Measurements from ENCODE around the gene S100A7A. TPM values are rescaled to one million over a fixed set of nuclear protein-coding genes. Genes with fewer than 3 reads are reported as not detected.
A peak's percentile ranks its signal among the peaks of the same experiment; 100 is the strongest.

S100A7A gene
- total and polyA plus RNA-seq, 8 donors = not detected

DNA sequence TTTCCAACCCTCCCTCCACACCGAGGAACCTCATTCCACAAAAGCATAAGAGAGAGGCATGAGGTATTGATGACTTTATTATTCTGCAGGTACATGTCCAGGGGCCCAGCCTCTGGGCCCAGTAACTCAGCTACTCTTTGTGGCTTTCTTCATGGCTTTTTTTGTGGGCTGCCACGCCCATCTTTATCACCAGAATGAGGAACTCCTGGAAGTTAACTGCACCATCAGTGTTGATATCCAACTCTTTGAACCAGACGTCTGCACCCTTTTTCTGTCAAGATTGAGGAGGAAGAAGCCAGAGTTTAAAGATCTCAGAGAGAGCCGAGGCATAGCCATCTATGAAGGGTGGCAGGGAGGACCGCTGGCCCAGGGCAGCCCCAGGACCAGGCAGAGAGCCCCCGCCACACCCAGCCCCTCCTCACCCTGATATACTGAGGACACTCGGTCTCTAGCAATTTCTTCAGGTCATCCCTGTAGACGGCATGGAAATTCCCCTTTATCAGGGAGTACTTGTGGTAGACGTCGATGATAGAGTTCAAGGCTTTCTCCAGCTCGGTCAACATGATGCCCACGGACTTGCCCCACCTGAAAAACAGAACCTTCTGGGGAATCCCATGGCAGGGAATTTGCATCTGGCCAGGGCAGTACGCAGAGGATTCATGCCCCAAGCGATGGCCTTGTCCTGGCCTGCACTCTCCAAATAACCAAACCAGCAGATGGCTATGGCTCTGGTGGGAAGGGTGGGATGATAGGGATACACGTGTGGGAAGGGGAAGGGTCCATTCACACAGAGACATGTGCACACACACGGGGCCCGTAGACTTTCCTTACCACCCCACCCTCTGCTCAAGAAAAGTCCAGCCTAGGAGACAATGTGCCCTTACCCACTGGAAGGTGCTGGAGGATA is 26.1 kb upstream of the S100A7A start:
- Histone ChIP-seq H3K9me3 (no peaks in the 10 kb centered on the region), H3K27ac (peak overlapping the region in 1 of 2 donors; percentile 93), H3K4me1 (peaks cover 0 to 68% of the 10 kb centered on the region in 2 donors), H3K4me3 (peak overlapping the region in 1 of 2 donors; percentile 45), H3K36me3 (no peaks in the 10 kb centered on the region), H3K27me3 (peaks cover 0 to 14% of the 10 kb centered on the region in 2 donors)
- intact Hi-C loops (cut with DNase I) = no loop called here
- no peak for DNase-seq
- TF ChIP-seq, protein P1, sequence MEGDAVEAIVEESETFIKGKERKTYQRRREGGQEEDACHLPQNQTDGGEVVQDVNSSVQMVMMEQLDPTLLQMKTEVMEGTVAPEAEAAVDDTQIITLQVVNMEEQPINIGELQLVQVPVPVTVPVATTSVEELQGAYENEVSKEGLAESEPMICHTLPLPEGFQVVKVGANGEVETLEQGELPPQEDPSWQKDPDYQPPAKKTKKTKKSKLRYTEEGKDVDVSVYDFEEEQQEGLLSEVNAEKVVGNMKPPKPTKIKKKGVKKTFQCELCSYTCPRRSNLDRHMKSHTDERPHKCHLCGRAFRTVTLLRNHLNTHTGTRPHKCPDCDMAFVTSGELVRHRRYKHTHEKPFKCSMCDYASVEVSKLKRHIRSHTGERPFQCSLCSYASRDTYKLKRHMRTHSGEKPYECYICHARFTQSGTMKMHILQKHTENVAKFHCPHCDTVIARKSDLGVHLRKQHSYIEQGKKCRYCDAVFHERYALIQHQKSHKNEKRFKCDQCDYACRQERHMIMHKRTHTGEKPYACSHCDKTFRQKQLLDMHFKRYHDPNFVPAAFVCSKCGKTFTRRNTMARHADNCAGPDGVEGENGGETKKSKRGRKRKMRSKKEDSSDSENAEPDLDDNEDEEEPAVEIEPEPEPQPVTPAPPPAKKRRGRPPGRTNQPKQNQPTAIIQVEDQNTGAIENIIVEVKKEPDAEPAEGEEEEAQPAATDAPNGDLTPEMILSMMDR (IDR thresholded peaks at IDR 0.05) = no peak
- ATAC-seq = no peak

DNA sequence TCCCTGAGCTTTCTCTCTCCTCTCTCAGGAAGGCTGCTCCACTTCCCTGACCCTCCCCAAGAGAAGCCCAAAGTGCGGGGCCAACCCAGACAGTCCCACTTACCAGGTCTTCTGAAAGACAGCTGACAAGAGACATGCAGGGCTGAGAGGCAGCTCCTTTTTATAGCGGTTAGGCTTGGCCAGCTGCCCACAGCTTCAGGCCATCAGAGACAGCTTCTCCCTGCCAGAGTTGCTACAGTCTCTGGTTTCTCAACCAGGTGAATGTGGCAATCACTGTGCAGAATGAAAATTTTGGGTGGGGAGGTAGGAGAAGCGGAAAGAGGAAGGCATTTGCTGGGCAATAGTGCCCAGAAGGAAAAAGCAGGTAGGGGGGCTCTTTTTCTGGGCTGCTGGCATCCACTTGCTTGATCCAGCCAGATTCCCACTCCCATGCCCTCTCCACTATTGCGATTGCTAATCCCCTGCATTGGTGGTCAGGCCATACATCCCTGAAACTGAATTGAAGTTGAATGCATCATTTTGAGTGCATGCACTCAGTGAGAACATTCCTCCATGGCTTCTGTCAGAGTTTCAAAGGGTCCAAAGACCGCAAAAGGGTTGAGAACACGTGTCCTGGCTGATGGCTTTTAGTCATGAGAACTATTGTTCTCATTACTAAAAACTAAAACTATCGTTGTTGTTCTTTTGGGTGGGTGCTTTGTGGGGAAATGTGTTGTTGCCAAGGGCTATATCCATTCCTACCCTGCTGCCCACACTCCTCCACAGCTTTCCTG is 25.2 kb upstream of the S100A7A start, which contains the start of gene S100A8:
Gene S100A8 (minus strand): TSS at position 136 of the 773 bp plus-strand sequence. CDS start 538 bp downstream, outside the sequence.
- ATAC-seq (peak; percentile 53), DNase-seq (peak in 3 of 4 donors; percentile 7 to 92 (median 74))
- no peaks in the 10 kb centered on the region for H3K36me3 ChIP-seq
- H3K4me3 ChIP-seq = peak within 1 kb of the TSS in 1 of 2 donors; percentile 45
- H3K27me3 ChIP-seq = peaks cover 0 to 14% of the 10 kb centered on the region in 2 donors
- peaks cover 0 to 60% of the 10 kb centered on the region in 2 donors for H3K4me1 ChIP-seq
- intact Hi-C loops (cut with DNase I) = no loop called here
- no peaks in the 10 kb centered on the region for H3K9me3 ChIP-seq
- peak within 1 kb of the TSS in 1 of 2 donors; percentile 93 for H3K27ac ChIP-seq
- TF ChIP-seq, protein P1 (IDR thresholded peaks at IDR 0.05) = no peak

DNA sequence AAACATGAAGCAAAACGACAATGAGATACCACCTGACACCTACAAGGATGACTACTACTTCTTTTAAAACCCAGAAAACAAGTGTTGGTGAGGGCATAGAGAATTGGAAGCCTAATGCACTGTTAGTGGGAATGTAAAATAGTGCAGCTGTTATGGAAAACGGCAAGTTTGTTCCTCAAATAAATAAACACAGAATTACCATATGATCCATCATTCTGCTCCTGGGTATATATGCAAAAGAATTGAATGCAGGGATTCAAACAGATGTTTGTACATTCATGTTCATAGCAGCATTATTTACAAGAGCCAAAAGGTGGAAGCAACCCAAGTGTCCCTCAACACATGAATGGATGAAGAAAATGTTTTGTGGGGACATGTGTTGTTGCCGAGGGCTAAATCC is 24.1 kb upstream of the S100A7A start:
- no peak for DNase-seq
- Histone ChIP-seq H3K36me3 (no peaks in the 10 kb centered on the region), H3K4me1 (peaks cover 0 to 61% of the 10 kb centered on the region in 2 donors), H3K9me3 (no peaks in the 10 kb centered on the region), H3K27me3 (peaks cover 0 to 21% of the 10 kb centered on the region in 2 donors), H3K27ac (peak overlapping the region in 1 of 2 donors; percentile 93), H3K4me3 (no peak overlapping the region)
- ATAC-seq = no peak
- TF ChIP-seq, protein P1 (IDR thresholded peaks at IDR 0.05) = no peak
- intact Hi-C loops (cut with DNase I) = no loop called here

DNA sequence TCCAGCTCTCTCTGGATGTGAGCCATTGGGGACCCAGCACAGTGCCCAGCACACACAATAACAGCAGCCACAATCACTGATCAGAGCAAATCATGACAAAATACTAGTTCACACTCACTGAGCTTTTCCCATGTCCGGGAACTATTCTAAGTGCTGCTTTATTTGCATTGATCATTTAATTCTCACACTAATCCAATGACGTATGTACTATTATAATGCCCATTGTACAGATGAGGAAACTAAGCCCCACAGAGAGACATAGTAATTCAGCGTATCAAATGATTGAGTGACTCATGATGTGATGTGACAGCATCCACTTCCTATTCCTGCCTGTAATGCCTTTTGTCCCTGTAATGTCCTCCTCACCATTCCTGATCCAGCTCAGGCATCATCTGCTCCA is 23.5 kb upstream of the S100A7A start:
- Histone ChIP-seq H3K27ac (peak overlapping the region in 1 of 2 donors; percentile 93), H3K36me3 (no peaks in the 10 kb centered on the region), H3K9me3 (no peaks in the 10 kb centered on the region), H3K27me3 (peaks cover 0 to 25% of the 10 kb centered on the region in 2 donors), H3K4me3 (no peak overlapping the region), H3K4me1 (peaks cover 0 to 61% of the 10 kb centered on the region in 2 donors)
- intact Hi-C loops (cut with DNase I) = no loop called here
- DNase-seq (no peak), ATAC-seq (no peak)
- TF ChIP-seq, protein P1 (IDR thresholded peaks at IDR 0.05) = no peak

All from left lung (tissue), 10 donors.